GM23338 (cell line): Measurements from ENCODE around the gene SEC16A. TPM values are rescaled to one million over a fixed set of nuclear protein-coding genes. Genes with fewer than 3 reads are reported as not detected.

Experiments used
- ATAC-seq: fragments of 200-7000 bp; cut with Tn5 transposase; 3 replicates; pipeline ENCODE4 v1.9.1; 2020
- DNase-seq: peaks from one replicate; pipeline ENCODE4 v3.0.0-alpha.2; 2015; ENCODE audit warnings: low spot score
- H2AFZ ChIP-seq: fragments of 200-600 bp; sonication (generic); 2 replicates; pipeline ENCODE4 v1.8.0; 2016; ENCODE audit warnings: antibody characterized with exemption, mild to moderate bottlenecking, moderate library complexity
- H3F3A ChIP-seq: fragments of 200-600 bp; sonication (generic); replicated peaks from 2 replicates; pipeline ENCODE4 v1.8.0; 2017; ENCODE audit warnings: antibody characterized with exemption, mixed run types, low read depth
- H3K27ac ChIP-seq: fragments of 200-600 bp; sonication (generic); 2 replicates; pipeline ENCODE4 v1.6.1; 2016; ENCODE audit warnings: low read depth
- H3K27me3 ChIP-seq: fragments of 200-600 bp; sonication (generic); 2 replicates; pipeline ENCODE4 v1.8.0; 2016; ENCODE audit warnings: mild to moderate bottlenecking, mixed run types, moderate library complexity; ENCODE audit not compliant: insufficient read depth
- H3K36me3 ChIP-seq: fragments of 200-600 bp; sonication (generic); 2 replicates; pipeline ENCODE4 v1.8.0; 2016; ENCODE audit warnings: mild to moderate bottlenecking; ENCODE audit not compliant: insufficient read depth
- H3K4me1 ChIP-seq: fragments of 200-600 bp; sonication (generic); 2 replicates; pipeline ENCODE4 v1.8.0; 2016; ENCODE audit warnings: mild to moderate bottlenecking, moderate library complexity; ENCODE audit not compliant: insufficient read depth
- H3K4me2 ChIP-seq: fragments of 200-600 bp; sonication (generic); 2 replicates; pipeline ENCODE4 v1.7.1; 2017; ENCODE audit warnings: mixed run types
- H3K4me3 ChIP-seq: fragments of 200-600 bp; sonication (generic); 2 replicates; pipeline ENCODE4 v1.6.1; 2016; ENCODE audit warnings: mixed run types
- H3K79me2 ChIP-seq: fragments of 200-600 bp; sonication (generic); replicated peaks from 2 replicates; pipeline ENCODE4 v1.8.0; 2017; ENCODE audit warnings: mild to moderate bottlenecking; ENCODE audit not compliant: insufficient read depth
- H3K9me2 ChIP-seq: fragments of 200-600 bp; sonication (generic); 2 replicates; pipeline ENCODE4 v1.8.0; 2017; ENCODE audit not compliant: insufficient read depth
- H4K20me1 ChIP-seq: fragments of 200-600 bp; sonication (generic); replicated peaks from 2 replicates; pipeline ENCODE4 v1.8.0; 2017; ENCODE audit warnings: mild to moderate bottlenecking; ENCODE audit not compliant: insufficient read depth
- H3K27ac Mint-ChIP-seq: 2 replicates; pipeline ENCODE4 v1.8.0; 2020; ENCODE audit warnings: inconsistent platforms, mild to moderate bottlenecking, moderate library complexity, mixed read lengths
- H3K27me3 Mint-ChIP-seq: 3 replicates; pipeline ENCODE4 v1.8.0; 2022; ENCODE audit warnings: low read depth, mild to moderate bottlenecking, moderate library complexity, mixed read lengths, inconsistent platforms; ENCODE audit not compliant: insufficient read depth, poor library complexity
- H3K36me3 Mint-ChIP-seq: 3 replicates; pipeline ENCODE4 v1.8.0; 2021; ENCODE audit warnings: low read depth, mild to moderate bottlenecking, inconsistent platforms, moderate library complexity, mixed read lengths
- H3K4me1 Mint-ChIP-seq: 3 replicates; pipeline ENCODE4 v1.8.0; 2020; ENCODE audit warnings: mild to moderate bottlenecking, inconsistent platforms, mixed read lengths
- H3K4me3 Mint-ChIP-seq: 3 replicates; pipeline ENCODE4 v1.8.0; 2021; ENCODE audit warnings: moderate library complexity, mild to moderate bottlenecking, inconsistent platforms, mixed read lengths
- H3K9me3 Mint-ChIP-seq: 3 replicates; pipeline ENCODE4 v1.8.0; 2020; ENCODE audit warnings: moderate library complexity, mild to moderate bottlenecking, inconsistent platforms, mixed read lengths
- ETS1 ChIP-seq: IDR thresholded peaks from 2 replicates; pipeline ENCODE4 v1.6.1; 2016; ENCODE audit warnings: antibody characterized with exemption
- ZNF462 ChIP-seq: fragments of 250-450 bp; sonication (Bioruptor Pico); IDR thresholded peaks from 2 replicates; pipeline ENCODE4 v1.5.0; 2020; ENCODE audit warnings: mild to moderate bottlenecking, moderate library complexity
- polyA plus RNA-seq: library from polyadenylated mRNA; unstranded; fragments of >200 nt; fragmentation: Nextera tagmentation; extraction: Ambion mirVana; gene quantifications from 2 replicates; pipeline ENCODE4 v1.2.1, GENCODE V29; 2016
- total RNA-seq: library from RNA; depleted of rRNA; stranded (reverse); fragments of >200 nt; shearing (Covaris generic); gene quantifications from 2 replicates; pipeline ENCODE4 v1.2.3, GENCODE V29; 2014
- TF ChIP-seq, protein P1 (sequence below), 2 experiments: fragments of 200-600 bp in 1 of 2; sonication (generic) in 1 of 2; conservative IDR thresholded peaks; 2 replicates each; pipeline versions ENCODE4 v1.5.1 to v1.6.1; 2016 to 2017; ENCODE audit warnings: antibody characterized with exemption in 2 of 2, low read depth in 2 of 2, mild to moderate bottlenecking in 2 of 2, moderate library complexity in 1 of 2

Gene SEC16A
- total and polyA plus RNA-seq, 2 experiments from 2014 or later = 34.0 to 59.2 TPM

- no peak for TF ChIP-seq ZNF462 (CRISPR knock-in tag)
Observed at GRCh38 chr9:136519263-136520052, 36.6 kb upstream of the SEC16A start (continued).

GRCh38 chr9:136518623-136519022, 35.8 kb upstream of the SEC16A start:
- Histone ChIP-seq H3K79me2 (no peaks in the 10 kb centered on the region), H3K4me1 (no peaks in the 10 kb centered on the region), H3K27ac (no peak overlapping the region), H3K27me3 (no peaks in the 10 kb centered on the region), H3K36me3 (no peaks in the 10 kb centered on the region), H3K4me2 (no peak overlapping the region), H2AFZ (no peak overlapping the region), H3K4me3 (no peak overlapping the region), H3F3A (no peaks in the 10 kb centered on the region), H4K20me1 (no peaks in the 10 kb centered on the region; the same call in 1 of the 2 replicates), H3K9me2 (no peaks in the 10 kb centered on the region)
- H3K27ac Mint-ChIP-seq = no peak overlapping the region
- no peaks in the 10 kb centered on the region for H3K9me3 Mint-ChIP-seq
- H3K27me3 Mint-ChIP-seq = peaks cover 3% of the 10 kb centered on the region
- H3K36me3 Mint-ChIP-seq = peaks cover 17% of the 10 kb centered on the region; the same call in 2 of the 3 replicates
- no peak overlapping the region for H3K4me3 Mint-ChIP-seq
- ATAC-seq (no peak), DNase-seq (no peak)
- no peaks in the 10 kb centered on the region for H3K4me1 Mint-ChIP-seq
- TF ChIP-seq, protein P1, sequence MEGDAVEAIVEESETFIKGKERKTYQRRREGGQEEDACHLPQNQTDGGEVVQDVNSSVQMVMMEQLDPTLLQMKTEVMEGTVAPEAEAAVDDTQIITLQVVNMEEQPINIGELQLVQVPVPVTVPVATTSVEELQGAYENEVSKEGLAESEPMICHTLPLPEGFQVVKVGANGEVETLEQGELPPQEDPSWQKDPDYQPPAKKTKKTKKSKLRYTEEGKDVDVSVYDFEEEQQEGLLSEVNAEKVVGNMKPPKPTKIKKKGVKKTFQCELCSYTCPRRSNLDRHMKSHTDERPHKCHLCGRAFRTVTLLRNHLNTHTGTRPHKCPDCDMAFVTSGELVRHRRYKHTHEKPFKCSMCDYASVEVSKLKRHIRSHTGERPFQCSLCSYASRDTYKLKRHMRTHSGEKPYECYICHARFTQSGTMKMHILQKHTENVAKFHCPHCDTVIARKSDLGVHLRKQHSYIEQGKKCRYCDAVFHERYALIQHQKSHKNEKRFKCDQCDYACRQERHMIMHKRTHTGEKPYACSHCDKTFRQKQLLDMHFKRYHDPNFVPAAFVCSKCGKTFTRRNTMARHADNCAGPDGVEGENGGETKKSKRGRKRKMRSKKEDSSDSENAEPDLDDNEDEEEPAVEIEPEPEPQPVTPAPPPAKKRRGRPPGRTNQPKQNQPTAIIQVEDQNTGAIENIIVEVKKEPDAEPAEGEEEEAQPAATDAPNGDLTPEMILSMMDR (conservative IDR thresholded peaks at IDR 0.05; ENCODE audit: low read depth in 2 of 2) = 0 out of 4 replicates have a peak, but pooled peaks of 1 of the 2 experiments have one; percentile 12
- TF ChIP-seq ETS1 = no peak
